Stimulated activated CD4-positive, alpha-beta T cell treated with anti-CD3 and anti-CD28 coated beads, Interleukin-15, amount 100 ng/mL, for 24 hours (primary cell): ENCODE data around the gene MADCAM1.

ENCODE experiments used
- DNase-seq: peaks from one replicate; pipeline ENCODE4 v3.0.0-alpha.2; 2020

Gene MADCAM1

DNA sequence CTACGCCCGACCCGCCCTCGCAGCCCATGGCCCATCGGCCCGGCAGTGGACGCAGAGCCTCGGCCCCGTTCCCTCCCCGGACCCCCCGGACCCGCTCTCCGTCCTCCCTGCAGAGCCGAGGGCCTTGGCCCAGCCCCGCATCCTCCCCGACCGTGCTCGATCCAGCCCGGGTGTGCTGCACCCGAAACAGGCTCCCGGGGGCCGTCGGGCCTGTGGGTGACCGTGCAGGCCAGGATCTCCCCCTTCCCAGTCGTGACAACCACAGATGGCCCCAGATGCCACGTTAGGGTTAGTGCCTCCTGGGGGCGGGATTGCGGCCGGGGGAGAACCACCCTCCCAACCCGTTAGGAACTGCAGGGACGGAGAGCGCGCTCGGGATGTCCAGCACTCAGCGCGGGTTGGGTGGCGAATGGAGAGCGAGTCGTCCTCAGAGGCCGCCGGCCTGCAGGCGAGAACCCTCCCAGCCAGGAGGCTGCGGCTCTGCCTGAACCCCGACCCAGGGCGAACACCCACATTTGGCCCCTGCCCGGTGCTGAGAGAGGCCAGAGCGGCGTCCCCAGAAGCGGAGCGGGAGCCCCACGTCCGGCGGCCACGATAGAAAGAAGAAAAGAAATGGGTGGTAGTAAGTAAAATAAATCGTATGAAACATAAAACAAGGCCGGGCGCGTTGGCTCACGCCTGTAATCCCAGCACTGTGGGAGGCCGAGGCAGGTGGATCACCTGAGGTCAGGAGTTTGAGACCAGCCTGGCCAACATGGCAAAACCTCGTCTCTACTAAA, 6.7 kb upstream of the MADCAM1 start:
- peak; percentile 37 for DNase-seq

DNA sequence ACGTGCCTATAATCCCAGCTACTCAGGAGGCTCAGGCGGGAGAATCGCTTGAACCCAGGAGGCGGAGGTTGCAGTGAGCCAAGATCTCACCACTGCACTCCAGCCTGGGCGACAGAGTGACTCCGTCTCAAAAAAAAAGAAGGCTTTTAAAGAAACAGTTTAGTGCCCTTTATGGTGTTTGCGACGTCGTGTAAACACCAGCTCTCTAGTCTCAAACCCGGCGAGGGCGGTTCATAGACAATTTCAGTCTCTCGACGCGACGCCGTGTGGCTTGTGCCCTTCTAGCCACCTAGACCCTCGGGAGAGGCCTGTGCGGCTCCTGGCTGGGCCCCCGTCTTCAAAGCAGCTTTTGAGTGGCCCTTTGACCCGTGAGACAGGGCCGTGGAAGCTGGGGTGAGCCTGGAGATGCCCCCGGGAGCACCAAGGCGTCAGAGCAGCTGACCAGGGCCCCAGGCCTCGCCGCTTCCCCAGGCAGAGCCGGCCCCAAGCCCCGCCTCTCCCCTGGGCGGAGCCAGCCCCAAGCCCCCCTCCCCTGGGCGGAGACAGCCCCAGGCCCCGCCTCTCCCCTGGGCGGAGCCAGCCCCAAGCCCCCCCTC, 5.0 kb upstream of the MADCAM1 start:
- no peak for DNase-seq

DNA sequence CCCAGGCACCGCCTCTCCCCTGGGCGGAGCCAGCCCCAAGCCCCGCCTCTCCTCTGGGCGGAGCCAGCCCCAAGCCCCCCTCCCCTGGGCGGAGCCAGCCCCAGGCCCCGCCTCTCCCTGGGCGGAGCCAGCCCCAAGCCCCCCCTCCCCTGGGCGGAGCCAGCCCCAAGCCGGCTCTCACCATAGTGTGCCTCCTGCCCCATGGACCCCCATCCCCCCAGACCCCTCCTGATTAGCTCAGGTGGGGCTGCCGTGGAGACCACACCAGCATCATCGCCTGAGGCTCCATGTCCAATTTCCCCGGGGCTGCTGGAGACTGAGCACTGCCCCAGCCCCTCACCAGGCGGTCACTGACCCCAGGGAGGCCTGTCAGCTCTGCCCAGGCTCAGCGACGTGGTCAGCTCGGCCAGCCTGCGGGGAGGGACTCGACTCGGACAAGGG, 4.2 kb upstream of the MADCAM1 start:
- DNase-seq: no peak

DNA sequence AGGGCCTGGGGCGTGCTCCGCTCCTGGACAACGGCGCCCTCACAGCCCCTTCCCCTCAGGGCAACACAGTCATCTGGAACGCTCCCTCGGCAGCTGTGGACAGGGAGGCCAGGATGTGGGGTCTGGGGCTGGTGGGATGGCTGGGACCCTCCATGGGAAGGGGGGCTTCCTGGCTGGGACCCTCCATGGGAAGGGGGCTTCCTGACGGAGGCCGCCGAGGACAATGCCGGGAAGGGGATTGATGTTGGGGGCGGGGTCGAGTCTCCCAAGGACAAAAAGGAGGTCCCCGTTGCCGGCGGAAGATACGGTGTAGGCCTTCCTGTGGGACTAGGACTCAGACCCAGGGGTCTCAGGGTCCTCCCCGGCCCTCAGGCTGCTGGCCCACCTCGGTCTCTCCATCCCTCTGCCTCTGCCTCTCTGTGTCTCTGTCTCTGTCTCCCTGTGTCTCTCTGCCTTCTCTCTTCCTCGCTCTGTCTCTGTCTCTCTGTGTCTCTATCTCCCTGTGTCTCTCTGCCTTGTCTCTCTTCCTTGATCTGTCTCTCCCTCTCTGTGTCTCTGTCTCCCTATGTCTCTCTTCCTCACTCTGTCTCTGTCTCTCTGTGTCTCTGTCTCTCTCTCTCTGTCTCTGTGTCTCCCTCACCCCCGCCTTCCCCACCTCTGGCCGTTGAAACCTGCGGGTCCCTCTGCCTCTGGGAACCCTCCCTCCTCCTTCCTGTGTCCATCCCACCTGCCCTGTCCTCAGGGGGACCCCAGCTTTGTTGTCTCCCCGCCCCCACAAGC, 2.7 kb upstream of the MADCAM1 start:
- DNase-seq: no peak

DNA sequence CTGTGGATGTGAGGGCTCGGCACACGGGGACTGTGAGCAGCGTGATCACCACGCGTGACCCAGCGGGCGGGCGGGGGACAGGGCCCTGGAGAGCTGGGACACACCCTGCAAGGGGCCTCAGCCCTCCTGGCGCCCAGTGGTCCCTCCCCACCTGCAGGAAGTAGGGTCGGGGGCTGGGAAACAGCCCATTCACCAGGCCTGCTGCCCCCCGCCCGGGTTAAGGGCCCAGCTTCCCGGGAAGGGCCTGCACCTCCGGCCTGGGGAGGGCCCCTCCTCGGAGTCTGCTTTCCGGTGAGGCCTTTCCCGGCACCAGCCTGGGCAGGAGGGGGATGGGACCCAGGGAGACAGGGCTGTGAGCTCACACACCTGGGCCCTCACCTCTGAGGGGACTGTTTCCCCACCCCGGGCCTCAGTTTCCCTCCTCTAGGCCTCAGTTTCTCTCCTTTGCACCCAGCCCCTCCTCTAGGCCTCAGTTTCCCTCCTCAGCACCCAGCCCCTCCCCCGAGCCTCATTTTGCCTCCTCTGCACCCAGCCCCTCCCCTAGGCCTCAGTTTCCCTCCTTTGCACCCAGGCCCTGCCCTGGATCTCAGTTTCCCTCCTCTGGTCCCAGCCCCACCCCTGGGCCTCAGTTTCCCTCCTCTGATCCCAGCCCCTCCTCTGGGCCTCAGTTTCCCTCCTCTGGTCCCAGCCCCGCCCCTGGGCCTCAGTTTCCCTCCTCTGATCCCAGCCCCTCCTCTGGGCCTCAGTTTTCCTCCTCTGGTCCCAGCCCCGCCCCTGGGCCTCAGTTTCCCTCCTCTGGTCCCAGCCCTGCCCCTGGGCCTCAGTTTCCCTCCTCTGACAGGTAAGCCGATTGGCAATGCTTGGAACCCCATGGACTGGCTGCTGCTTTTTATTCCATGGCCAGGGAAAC, 1.9 kb upstream of the MADCAM1 start:
- no peak for DNase-seq

DNA sequence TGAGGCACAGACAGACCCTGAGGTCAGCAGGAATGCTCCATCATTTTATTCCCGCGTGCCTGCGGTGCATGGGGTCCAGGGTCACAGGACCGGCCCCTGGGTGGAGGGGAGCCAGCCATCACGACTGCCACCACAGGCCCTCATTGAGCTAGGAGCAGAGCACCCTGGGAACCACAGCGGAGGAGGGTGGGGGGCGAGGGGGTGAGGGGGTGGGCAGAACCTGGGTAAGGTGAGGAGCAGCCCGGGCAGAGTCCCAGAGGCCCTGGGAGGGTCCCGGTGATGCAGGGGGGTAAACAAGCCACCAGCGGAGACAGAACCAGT, 1.2 kb upstream of the MADCAM1 start:
- no peak for DNase-seq

DNA sequence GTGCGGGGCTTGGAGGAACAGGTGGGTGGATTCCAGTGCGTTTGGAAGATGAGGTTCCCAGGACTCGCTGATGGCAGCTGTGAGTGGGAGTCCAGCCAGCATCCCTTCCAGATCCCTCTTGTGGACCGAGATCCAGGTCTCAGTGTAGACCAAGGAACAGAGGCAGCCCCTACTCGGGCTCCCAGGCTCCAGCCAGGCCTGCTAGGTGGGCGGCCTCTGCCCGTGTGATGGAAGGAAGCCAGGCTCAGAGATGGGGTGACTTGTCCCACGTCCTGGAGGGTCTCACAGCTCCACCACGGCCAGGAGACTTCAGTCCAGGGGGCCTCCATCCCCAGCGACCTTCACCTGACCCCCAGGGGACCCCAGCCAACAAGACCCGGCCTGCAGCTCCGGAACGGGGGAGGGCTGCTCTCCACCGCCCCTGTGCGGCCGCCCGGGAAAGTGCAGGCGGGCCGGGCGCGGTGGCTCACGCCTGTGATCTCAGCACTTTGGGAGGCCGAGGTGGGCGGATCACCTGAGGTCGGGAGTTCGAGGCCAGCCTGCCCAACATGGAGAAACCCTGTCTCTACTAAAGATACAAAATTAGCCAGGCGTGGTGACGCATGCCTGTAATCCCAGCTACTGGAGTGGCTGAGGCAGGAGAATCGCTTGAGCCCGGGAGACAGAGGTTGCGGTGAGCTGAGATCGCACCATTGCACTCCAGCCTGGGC, 729 bp upstream of the MADCAM1 start:
- DNase-seq: peak; percentile 58

DNA sequence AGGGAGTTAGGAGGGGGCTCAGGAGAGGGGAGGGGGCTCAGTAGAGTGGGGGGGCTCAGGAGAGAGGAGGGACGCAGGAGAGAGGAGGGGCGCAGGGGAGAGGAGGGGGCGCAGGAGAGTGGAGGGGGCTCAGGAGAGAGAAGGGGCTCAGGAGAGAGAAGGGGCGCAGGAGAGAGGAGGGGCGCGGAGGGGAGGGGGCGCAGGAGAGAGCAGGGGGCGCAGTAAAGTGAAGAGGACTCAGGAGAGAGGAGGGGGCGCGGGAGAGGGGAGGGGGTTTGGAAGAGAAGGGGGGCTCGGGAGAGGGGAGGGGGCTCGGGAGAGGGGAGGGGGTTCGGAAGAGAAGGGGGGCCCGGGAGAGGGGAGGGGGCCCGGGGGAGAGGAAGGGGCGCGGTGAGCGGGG, 700 bp downstream of the MADCAM1 start:
- no peak for DNase-seq

DNA sequence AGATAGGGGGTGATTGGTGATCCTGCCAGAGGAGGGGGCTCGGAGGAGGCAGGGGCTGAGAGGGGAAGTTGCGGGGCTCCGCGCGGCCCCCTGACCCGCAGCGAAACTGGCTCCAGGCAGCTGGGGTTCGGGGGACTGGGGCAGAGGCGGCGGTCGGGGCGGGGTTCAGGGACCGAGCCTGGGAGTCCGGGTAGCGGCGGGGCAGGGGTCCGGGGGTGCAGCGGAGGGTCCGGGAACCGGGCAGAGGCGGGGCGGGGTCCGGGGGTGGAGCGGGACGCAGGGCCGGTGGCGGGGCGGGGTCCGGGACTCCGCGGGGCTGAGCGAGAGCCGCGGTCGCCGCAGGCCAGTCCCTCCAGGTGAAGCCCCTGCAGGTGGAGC, 1.2 kb downstream of the MADCAM1 start:
- no peak for DNase-seq

DNA sequence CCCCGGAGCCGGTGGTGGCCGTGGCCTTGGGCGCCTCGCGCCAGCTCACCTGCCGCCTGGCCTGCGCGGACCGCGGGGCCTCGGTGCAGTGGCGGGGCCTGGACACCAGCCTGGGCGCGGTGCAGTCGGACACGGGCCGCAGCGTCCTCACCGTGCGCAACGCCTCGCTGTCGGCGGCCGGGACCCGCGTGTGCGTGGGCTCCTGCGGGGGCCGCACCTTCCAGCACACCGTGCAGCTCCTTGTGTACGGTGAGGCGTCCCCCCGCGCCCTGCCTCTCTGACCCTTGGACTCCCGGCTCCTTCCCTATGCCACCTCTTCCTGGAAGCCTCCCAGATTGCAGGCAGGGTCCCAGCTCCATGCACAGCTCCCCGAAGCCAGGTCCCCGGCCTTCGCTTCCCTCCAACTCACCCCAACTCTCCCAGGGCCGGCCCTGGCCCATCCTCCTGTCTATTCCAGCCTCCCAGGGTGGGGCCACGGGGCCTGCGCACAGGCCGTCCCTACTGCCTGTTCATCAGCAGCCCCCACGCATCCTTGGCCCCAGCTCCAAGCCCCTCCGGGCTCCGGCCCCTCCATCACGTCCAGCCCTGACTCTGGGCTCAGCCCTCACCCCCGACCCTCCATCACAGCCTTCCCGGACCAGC, 1.7 kb downstream of the MADCAM1 start:
- no peak for DNase-seq

DNA sequence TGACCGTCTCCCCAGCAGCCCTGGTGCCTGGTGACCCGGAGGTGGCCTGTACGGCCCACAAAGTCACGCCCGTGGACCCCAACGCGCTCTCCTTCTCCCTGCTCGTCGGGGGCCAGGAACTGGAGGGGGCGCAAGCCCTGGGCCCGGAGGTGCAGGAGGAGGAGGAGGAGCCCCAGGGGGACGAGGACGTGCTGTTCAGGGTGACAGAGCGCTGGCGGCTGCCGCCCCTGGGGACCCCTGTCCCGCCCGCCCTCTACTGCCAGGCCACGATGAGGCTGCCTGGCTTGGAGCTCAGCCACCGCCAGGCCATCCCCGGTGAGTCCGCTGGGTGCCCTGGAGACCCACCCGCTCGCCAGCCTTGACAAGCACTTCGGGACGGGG, 2.2 kb downstream of the MADCAM1 start:
- no peak for DNase-seq

DNA sequence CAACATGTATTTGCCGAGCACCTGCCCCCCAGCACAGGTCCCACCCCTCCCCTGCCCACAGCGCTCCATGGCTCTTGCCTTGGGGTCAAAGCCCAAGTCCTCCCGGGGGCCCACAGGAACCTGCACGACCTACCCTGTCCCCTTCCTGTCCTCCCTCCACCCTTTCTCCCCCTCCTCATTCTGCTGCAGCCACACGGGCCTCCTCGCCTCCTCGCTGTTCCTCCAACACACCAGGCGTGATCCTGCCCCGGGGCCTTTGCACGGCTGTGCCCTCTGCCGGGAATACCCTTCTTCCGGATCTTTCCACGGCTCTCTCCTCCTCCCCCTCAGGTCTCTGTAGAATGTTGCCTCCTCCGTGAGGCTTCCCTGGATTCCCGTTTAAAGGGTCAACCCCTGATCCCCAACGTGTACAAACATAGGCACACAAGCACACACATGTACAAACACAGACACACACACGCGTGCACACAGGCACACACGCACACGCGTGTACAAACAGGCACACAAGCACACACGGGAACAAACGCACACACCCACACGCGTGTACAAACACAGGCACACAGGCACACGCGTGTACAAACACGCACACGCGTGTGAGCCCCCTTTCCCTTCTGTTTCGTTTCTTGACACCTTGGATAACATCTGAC, 2.8 kb downstream of the MADCAM1 start:
- DNase-seq: no peak

DNA sequence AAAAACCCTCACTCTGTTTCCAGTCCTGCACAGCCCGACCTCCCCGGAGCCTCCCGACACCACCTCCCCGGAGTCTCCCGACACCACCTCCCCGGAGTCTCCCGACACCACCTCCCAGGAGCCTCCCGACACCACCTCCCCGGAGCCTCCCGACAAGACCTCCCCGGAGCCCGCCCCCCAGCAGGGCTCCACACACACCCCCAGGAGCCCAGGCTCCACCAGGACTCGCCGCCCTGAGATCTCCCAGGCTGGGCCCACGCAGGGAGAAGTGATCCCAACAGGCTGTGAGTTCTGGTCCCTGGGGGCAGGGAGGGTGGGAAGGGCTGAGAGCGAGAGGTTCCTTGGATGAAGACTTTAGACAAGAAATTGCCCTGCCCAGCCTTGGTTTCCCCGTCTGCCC, 5.4 kb downstream of the MADCAM1 start:
- DNase-seq: no peak

DNA sequence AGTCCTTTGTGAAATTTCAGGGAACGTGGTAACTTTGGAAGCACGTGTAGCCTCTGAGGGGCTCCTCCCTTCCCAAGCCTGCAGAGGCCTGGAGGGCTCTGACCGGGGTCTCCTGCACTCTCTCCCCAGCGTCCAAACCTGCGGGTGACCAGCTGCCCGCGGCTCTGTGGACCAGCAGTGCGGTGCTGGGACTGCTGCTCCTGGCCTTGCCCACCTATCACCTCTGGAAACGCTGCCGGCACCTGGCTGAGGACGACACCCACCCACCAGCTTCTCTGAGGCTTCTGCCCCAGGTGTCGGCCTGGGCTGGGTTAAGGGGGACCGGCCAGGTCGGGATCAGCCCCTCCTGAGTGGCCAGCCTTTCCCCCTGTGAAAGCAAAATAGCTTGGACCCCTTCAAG, 8.3 kb downstream of the MADCAM1 start:
- no peak for DNase-seq

DNA sequence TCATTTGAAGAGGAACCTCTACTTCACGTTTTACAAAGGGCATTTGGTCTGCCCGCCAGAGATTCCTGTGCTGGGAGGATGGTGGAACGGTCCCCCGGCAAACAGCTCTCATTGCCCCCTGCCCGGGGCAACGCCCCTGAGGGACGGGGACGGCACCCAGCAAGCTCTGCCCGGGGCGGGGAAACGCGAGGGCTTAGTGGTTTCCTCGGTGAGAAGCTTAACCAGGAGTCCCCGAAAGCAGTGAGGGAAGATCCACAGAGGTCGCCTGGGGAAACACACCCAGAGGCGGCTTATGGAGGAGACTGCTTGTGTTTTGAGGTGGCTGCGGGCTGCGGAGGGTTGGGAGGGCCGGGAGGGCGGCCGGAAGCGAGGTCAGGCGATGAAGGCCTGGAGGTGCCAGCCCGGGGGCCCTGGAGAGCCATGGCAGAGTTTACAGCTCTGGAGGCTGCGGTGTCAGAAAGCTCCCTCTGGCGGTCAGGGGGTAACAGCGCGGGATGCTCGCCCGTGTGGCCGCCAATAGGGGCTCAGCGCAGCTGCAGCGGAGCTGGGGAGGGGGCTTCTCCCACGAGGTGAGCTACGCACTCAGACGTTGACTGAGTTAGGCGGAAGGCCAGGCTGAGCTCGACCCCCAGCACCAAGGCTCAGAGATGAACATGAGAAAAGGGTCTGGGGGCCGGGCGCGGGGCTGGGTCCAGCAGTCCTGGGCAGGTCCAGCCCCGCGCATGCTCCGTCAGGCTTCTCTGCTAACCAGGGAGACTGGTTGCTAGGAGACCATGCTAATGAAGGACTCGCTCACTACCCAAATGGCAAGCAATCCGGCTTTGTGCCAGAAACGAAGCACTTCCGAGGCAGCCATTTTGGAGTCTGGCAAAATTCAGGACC, 10.4 kb downstream of the MADCAM1 start:
- peak; percentile 96 for DNase-seq

DNA sequence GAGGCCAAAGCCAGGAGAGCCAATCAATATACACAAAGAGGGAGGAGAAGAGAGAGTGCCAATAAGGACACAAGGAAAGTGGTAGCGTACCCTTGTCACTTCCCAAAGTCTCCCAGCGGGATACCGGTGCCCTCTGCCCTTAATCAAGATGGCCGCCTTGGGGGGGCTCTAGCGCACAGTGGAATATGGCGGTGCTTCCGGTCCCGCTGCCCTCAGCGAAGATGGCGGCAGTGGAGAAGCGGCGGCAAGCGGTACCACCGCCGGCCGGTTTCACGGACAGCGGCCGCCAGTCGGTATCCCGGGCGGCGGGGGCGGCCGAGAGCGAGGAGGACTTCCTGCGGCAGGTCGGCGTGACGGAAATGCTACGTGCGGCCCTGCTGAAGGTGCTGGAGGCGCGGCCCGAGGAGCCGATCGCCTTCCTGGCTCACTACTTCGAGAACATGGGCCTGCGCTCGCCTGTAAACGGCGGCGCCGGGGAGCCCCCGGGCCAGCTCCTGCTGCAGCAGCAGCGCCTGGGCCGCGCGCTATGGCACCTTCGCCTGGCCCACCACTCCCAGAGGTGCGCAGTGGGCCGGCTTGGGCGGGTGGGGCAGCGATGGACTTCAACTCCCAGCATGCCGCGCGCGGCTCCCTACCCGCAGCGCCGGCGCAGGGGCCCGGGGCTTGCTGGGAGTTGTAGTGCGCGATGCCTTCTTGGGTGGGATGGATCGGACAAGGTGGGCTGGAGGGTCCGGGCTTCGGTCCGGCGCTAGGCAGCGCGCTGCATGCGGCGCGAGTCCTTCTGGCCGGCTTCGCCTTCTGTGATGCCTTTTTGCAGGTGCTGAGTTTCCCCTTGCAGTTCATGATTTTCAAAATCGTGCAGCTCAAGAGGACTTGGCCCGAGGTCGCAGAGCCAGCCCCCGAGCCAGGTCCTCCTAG, 11.3 kb downstream of the MADCAM1 start, which contains the start of gene TPGS1:
Gene TPGS1, plus strand, starts transcription at position 212 of the 918 bp plus-strand sequence. Its CDS starts 10 bp downstream, at position 222.
- peak; percentile 91 for DNase-seq

DNA sequence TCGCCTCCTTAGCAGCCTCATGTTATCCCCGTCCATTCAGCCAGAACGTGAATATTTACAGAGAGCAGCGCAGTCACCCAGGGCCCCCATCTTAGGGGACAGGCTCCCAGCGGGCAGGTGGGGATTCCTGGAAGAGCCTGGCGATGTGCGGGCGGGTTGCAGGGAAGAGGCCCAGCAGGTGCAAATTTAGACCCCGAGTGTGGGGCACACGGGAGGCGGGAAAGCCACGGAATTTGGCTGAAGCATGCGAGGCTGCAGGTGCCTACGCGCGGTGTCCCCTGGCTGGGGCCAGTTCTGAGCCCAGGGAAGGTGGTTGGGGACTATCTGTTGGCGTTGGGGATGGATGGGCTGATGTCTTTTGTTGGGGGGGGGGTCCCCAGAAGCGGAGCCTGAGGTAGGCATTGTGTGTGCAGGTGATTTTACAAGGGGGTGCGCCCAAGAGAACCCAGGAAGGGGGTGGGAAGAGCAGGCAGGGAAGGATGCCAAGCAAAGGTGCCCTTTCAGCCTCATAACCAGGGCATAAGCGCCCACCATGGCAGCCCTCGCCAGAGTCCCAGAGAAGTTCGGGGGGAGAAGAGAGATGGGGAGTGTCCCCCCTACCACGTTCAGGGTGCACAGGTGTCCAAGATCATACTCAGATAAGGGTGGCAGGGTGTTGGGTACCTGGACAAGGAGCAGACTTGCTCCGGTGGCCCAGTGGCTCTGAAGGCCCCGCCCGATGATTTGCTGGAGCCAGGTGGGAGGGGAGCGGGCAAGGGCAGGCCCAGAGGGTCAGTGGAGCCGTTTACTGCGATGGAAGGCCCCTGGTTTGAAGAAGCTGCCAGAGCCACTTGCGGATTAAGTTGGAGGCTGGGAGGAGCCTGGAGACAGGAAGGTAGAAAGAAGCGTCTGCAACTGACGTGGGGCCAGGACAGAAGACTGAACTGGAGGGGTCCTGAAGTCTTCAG, 12.2 kb downstream of the MADCAM1 start:
- DNase-seq: no peak

DNA sequence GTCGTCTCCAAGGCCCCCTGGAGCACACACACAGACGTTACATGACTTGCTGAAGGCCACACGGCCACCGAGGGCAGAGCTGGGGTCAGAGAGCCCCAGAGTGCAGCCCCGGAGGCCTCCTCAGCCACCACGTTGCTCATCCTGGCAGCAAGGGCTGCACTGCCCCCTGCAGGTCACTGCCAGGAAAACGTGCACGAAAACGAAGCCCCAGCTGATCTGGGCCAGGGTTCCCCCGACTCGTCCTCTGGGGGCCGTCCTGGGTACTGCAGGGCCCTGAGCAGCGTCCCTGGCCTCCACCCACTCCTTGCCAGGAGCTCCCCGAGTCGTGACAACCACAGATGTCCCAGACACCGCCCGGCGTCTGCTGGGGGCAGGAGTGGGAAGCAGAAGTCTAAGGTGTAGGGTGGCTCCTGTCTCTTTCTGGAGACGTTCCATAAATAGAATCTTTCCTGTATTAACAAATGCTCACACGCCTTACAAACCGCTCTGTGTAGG, 14.4 kb downstream of the MADCAM1 start:
- peak; percentile 97 for DNase-seq
